ENCODE data around the gene NUBPL.
"Not testable (repeated sequence)": the region's sequence is repeated elsewhere in the genome, so short reads cannot be mapped to it uniquely, and the experiment has no call there.

Gene NUBPL

GRCh38 chr14:31884238-31884637 lies 323.0 kb downstream of the NUBPL start:
- no peak for DNase-seq

GRCh38 chr14:31884776-31885379 lies 323.7 kb downstream of the NUBPL start:
- no peak for DNase-seq

GRCh38 chr14:31886156-31886835 lies 325.1 kb downstream of the NUBPL start:
- no peak for DNase-seq

- no peak for DNase-seq
These were observed 326.9 kb downstream of the NUBPL start for GRCh38 chr14:31887929-31888580.

DNA sequence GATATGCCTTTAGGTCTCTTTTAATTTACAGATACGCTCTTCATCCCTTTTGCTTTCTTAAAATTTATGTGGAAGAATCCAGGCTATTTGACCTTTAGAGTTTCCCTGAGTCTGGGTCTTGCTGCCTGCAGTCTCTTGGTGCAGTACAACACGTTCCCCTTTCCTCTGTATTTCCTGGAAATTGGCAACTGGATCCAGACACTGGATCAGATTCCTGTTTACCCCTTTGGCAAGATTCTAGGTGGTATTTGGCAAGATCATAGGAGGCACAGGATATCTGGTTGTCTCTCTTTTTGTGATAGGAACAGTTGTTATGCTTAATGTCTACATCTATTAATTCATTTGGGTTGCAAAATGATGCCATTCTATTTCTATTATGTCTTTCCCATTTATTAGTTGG lies 328.1 kb downstream of the NUBPL start:
- DNase-seq = no peak

GRCh38 chr14:31890202-31890601 lies 329.0 kb downstream of the NUBPL start:
- DNase-seq = not testable (repeated sequence)

GRCh38 chr14:31893221-31893757 lies 332.1 kb downstream of the NUBPL start:
- no peak for DNase-seq

- no peak for DNase-seq
These were observed 333.1 kb downstream of the NUBPL start for GRCh38 chr14:31894351-31894750.

DNA sequence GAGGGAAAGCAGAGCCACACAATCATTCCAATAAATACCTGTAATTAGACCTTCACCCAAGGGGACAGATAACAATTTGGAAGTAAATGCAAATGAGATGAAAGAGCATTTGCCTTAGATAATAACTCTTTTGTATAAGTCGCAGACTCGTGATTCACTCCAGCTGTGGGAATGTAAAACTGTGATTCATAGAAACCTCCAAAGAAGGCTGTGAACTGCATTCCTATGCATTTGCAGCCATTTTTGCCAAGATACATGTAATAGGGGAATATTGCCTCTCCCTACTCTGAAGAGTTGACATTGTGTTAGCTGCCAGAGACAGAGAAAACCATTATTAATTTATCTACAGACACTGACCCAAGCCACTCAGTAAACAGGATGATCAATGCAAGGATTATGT lies 334.0 kb downstream of the NUBPL start:
- no peak for DNase-seq

GRCh38 chr14:31895646-31896045 lies 334.4 kb downstream of the NUBPL start:
- DNase-seq = no peak

DNA sequence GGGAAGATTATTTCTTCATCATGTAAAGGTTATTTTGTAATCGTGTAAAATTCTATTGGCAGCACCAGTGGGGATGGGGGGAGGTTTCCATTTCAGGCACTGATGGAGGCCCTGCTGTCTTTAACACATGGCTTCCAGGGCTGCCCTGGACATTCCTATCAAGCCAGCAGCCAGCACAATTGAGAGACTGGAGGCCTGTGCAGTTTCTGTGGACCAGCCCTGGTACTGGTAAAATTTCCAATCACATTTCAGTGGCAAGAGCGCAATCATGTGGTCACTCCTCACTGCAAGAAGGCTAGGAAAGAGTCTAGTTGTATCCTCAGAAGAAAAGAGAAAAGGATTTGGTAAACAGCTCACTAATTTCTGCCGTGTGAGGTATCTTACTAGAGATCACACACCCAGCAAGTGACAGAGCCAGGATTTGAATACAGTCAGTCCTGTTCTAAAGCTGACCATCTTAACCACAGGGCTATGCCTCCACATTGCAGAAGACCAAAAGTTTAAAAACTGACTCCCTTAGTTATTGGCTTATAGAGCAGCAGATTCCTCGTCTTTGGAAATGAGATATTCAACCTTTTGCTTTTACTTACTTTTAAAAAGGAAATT lies 336.5 kb downstream of the NUBPL start:
- DNase-seq = no peak

GRCh38 chr14:31898838-31899528 lies 337.8 kb downstream of the NUBPL start:
- no peak for DNase-seq

DNA sequence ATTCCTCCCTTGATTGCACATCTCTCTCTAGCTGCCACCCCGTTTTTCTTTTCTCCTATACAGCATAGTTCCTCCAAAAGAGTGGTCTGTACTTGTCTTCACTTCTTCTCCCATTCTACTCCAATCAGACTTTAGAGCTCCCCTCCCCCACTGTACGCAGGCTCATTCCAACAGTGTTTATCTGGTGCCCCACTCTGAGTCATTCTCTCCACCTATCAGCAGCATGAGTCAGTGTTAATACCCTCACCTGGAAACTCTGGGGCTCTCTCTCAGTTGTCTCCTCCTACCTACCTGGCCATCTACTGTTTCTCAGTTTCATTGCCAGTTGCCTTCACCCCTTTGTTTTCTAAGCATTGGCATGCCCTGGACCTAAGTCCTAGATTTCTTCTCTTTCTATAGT lies 340.8 kb downstream of the NUBPL start:
- DNase-seq = no peak

GRCh38 chr14:31902945-31903646 lies 341.9 kb downstream of the NUBPL start:
- no peak for DNase-seq

- no peak for DNase-seq
These were observed 348.8 kb downstream of the NUBPL start for GRCh38 chr14:31909977-31910376.

All from activated CD8-positive, alpha-beta memory T cell treated with anti-CD3 and anti-CD28 coated beads, Interleukin-2, amount 50 U/mL, for 48 hours (primary cell).